Ectodermal cell (in vitro differentiated cells): ENCODE measurements around the gene RSRP1.
"Not testable (repeated sequence)": the region's sequence is repeated elsewhere in the genome, so short reads cannot be mapped to it uniquely, and the experiment has no call there.

Experiments used
- H3K27ac ChIP-seq: 2 replicates; pipeline ENCODE4 v1.7.0; 2013; ENCODE audit warnings: mild to moderate bottlenecking, low read depth, low read length; ENCODE audit not compliant: insufficient read depth, poor library complexity, severe bottlenecking
- H3K27me3 ChIP-seq: 2 replicates; pipeline ENCODE4 v1.7.0; 2013; ENCODE audit warnings: mild to moderate bottlenecking, low read length; ENCODE audit not compliant: insufficient read depth, control insufficient read depth, poor library complexity, severe bottlenecking
- H3K36me3 ChIP-seq: one replicate; pipeline ENCODE4 v1.7.0; 2013; ENCODE audit warnings: low read length; ENCODE audit not compliant: control insufficient read depth, insufficient read depth
- H3K4me1 ChIP-seq: one replicate; pipeline ENCODE4 v1.7.0; 2013; ENCODE audit warnings: low read length; ENCODE audit not compliant: control insufficient read depth, insufficient read depth
- H3K4me3 ChIP-seq: 2 replicates; pipeline ENCODE4 v1.7.0; 2013; ENCODE audit warnings: low read depth, low read length, control low read depth; ENCODE audit not compliant: insufficient read depth
- H3K9me3 ChIP-seq: 2 replicates; pipeline ENCODE4 v1.7.0; 2013; ENCODE audit warnings: mild to moderate bottlenecking, low read length, moderate library complexity; ENCODE audit not compliant: control insufficient read depth
- WGBS, 2 experiments: methylation state at CpG; one replicate each; pipeline ENCODE4 v1.1.7; 2013; ENCODE audit warnings: missing lambda C conversion rate in 2 of 2; 5-methylcytosine and 5-hydroxymethylcytosine counted together

Gene RSRP1

GRCh38 chr1:25278790-25279189 lies 31.5 kb upstream of the RSRP1 start:
- H3K4me3 ChIP-seq, H3K27me3 ChIP-seq, H3K36me3 ChIP-seq, H3K27ac ChIP-seq, H3K9me3 ChIP-seq, H3K4me1 ChIP-seq: not testable (repeated sequence)
- WGBS, 2 experiments = 85 to 87% methylated on average over 5 of the region's 8 CpGs

DNA sequence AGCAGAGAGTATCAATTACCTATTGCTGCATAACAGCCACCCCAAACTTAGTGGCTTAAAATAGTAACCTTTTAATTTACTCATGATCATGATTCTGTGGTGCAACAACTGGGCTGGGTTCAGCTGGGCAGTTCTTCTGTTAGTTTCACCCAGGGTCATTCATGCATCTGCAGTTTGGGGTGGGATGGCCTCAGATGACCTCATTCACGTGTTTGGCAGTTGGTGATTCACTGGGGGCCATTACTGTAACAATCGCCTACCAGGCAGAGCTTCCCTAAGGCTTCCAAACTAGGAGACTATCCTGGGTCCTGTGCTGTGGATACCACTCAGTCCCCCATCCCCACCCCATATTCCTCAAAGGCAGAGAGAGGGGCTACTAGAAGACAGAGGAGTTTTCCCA lies 31.1 kb upstream of the RSRP1 start:
- not testable (repeated sequence) for H3K36me3 ChIP-seq, H3K27ac ChIP-seq, H3K9me3 ChIP-seq, H3K4me3 ChIP-seq, H3K4me1 ChIP-seq, H3K27me3 ChIP-seq
- whole genome bisulfite sequencing, 2 experiments = 67 to 88% methylated on average over 2 of the region's 2 CpGs

- H3K27me3 ChIP-seq, H3K36me3 ChIP-seq, H3K9me3 ChIP-seq, H3K4me3 ChIP-seq, H3K4me1 ChIP-seq, H3K27ac ChIP-seq: not testable (repeated sequence)
- WGBS, 2 experiments = 82 to 100% methylated on average over 1 of the region's 1 CpG
Observed at GRCh38 chr1:25277295-25277694, 30.0 kb upstream of the RSRP1 start.

- WGBS, 2 experiments = 92 to 97% methylated on average over 2 of the region's 4 CpGs
- H3K4me3 ChIP-seq, H3K36me3 ChIP-seq, H3K9me3 ChIP-seq, H3K27me3 ChIP-seq, H3K27ac ChIP-seq, H3K4me1 ChIP-seq: not testable (repeated sequence)
Observed at GRCh38 chr1:25275648-25276047, 28.4 kb upstream of the RSRP1 start.

- H3K27me3 ChIP-seq, H3K4me1 ChIP-seq, H3K4me3 ChIP-seq, H3K36me3 ChIP-seq, H3K9me3 ChIP-seq, H3K27ac ChIP-seq: not testable (repeated sequence)
- 51 to 54% methylated on average over 6 to 8 of the region's 8 CpGs for WGBS, 2 experiments
Observed at GRCh38 chr1:25272238-25272637, 25.0 kb upstream of the RSRP1 start, which contains the start of gene RHD. RHD (plus strand) TSS chr1:25272509; CDS start chr1:25272548, 39 bp downstream.

- H3K36me3 ChIP-seq, H3K27me3 ChIP-seq, H3K9me3 ChIP-seq, H3K4me1 ChIP-seq, H3K27ac ChIP-seq: not testable (repeated sequence)
- peak overlapping the region; percentile 47 for H3K4me3 ChIP-seq
- 67 to 69% methylated on average over 11 to 12 of the region's 14 CpGs for WGBS, 2 experiments
Observed at GRCh38 chr1:25268143-25268760, 21.0 kb upstream of the RSRP1 start.

- WGBS, 2 experiments = 0% methylated on average over 30 to 31 of the region's 56 CpGs
Observed at GRCh38 chr1:25267288-25268142, 20.3 kb upstream of the RSRP1 start.

DNA sequence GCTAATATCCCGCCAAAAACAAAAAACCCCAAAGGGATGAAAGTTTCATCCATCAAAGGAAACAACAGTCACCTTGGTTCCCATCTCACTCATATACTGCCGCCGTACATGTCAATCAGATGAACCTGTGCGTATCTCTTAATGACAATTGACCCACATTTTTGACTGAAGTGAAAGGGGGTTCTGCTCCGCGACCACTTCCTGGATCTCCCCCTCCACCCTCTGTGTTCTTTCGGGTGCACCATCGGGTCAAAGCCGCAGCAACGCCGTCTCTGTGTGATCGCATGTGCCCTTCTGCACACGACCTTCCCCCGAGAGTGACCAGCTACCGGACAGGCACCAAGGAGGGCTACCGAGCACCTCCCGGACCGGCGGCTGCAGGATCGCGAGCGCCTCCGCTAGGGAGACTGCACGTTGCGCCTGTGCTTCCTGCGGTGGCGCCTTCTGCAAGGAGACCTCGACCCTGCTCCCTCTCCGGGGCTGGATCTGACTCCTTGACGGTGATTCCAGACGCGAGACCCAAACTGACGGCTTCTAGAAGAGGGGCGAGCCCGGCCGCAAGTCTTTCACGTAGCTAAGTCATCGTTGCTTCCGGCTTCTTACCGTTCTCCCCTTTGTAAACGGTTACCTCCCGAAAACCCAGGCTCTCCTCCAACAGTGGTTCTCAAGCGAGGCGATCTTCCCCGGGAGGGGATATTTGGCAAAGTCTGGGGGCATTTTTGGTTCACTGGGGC lies 19.5 kb upstream of the RSRP1 start:
- H3K27me3 ChIP-seq, H3K36me3 ChIP-seq, H3K4me1 ChIP-seq, H3K9me3 ChIP-seq, H3K27ac ChIP-seq: not testable (repeated sequence)
- 1% methylated on average over 20 to 22 of the region's 45 CpGs for WGBS, 2 experiments
- H3K4me3 ChIP-seq = peak overlapping the region; percentile 47

More at GRCh38 chr1:25267288-25268142, 20.3 kb upstream of the RSRP1 start:
- H3K4me1 ChIP-seq, H3K36me3 ChIP-seq, H3K9me3 ChIP-seq, H3K27me3 ChIP-seq: not testable (repeated sequence)
- Histone ChIP-seq H3K4me3 (peak overlapping the region; percentile 47), H3K27ac (peak overlapping the region; percentile 26)

DNA sequence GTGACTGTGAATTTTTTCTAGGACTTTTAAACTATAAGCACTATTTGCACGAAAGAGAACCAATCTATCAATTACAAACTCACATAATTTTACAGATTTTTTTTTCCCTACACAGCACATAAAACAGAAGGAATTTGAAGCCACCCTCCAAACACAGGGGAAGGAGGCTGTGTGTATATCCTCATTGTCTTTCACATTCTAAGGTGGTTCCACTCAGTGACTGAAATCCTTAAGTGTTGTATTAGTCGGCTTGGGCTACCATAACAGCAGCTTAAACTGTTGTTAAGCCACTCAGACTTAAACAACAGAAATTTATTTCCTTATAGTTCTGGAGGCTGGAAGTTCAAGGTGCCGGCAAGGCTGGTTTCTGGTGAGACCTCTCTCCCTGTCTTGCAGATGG lies 13.1 kb upstream of the RSRP1 start:
- H3K27me3 ChIP-seq, H3K9me3 ChIP-seq, H3K36me3 ChIP-seq, H3K4me3 ChIP-seq, H3K4me1 ChIP-seq, H3K27ac ChIP-seq: not testable (repeated sequence)
- WGBS, 2 experiments = 88 to 100% methylated on average over 3 of the region's 3 CpGs

DNA sequence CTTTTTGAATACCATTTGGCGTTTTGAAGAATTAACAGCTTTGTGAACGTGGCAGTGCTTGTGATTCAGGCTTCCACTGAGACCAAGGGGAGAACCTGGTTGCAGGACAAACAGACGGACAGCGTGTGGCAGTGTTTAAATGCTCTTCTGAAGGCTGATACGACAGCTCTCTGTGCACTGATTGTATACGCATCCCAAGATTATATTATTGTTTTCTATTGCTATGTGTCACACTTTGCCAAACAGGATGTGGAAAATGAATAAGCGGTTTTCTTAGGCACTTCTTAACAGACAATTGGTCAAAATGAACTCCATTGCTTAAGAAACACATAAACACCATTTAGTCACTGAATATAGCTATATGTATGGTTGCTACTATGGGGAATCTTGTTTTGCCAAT lies 12.6 kb upstream of the RSRP1 start:
- H3K27ac ChIP-seq, H3K4me1 ChIP-seq, H3K4me3 ChIP-seq, H3K9me3 ChIP-seq, H3K36me3 ChIP-seq, H3K27me3 ChIP-seq: not testable (repeated sequence)
- WGBS, 2 experiments = 82 to 91% methylated on average over 4 of the region's 7 CpGs
